Mammary epithelial cell (primary cell): ENCODE measurements around the gene GHRL.

Experiments
- EZH2 ChIP-seq: IDR thresholded peaks from 2 replicates; pipeline ENCODE4 v1.6.1; 2012; ENCODE audit warnings: low read length, inconsistent platforms, borderline replicate concordance
- TF ChIP-seq, protein P1 (sequence below), 2 donors: IDR thresholded peaks in 1 of 2; conservative IDR thresholded peaks in 1 of 2; 2 replicates each; pipeline ENCODE4 v1.5.1; 2011 to 2012; ENCODE audit warnings: inconsistent platforms in 2 of 2, low read length in 2 of 2, mild to moderate bottlenecking in 2 of 2, control low read depth in 1 of 2, low read depth in 1 of 2; ENCODE audit not compliant: insufficient read depth in 1 of 2; ENCODE audit errors: extremely low read depth in 1 of 2

DNA sequence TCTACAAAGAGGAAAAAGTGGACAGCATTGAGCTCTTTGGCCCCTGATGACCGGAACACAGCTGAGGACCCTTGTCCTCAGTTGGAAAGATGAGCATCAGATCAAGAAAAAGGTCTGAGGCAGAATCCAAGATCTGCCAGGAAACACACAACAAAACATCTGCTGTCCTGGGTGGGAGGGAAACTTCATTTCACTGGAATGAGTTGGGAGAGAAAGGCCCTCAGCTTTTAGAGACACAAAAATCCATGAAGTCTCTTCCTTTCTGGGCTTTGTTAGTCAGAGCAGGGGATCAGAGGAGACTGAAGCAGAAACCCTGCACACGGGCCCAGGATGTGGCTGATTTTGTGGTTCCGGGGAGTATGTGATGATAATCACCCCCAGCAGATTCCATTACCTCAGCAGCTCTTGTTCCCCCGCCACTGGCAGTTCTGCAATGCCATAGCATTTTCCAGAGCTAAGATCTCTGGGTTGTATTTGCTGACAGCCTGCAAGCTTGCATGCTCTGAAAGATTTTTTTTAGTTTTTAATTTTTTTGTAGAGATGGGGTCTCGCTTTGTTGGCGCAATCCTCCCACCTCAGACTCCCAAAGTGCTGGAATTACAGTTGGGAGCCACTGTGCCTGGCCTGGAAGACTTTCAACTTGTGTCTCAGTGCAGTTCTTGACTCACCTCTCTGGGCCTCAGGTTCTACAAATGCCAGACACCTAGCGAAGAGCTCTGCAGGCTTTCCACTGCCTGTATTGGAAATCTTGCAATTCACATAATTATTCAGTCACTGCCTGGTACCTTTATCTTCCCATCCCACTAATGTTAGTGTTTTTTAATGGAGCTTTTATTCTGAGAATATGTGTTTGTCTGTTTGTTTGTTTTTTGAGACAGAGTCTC lies 50.3 kb downstream of the GHRL start:
- TF ChIP-seq, protein P1, sequence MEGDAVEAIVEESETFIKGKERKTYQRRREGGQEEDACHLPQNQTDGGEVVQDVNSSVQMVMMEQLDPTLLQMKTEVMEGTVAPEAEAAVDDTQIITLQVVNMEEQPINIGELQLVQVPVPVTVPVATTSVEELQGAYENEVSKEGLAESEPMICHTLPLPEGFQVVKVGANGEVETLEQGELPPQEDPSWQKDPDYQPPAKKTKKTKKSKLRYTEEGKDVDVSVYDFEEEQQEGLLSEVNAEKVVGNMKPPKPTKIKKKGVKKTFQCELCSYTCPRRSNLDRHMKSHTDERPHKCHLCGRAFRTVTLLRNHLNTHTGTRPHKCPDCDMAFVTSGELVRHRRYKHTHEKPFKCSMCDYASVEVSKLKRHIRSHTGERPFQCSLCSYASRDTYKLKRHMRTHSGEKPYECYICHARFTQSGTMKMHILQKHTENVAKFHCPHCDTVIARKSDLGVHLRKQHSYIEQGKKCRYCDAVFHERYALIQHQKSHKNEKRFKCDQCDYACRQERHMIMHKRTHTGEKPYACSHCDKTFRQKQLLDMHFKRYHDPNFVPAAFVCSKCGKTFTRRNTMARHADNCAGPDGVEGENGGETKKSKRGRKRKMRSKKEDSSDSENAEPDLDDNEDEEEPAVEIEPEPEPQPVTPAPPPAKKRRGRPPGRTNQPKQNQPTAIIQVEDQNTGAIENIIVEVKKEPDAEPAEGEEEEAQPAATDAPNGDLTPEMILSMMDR (conservative IDR thresholded peaks at IDR 0.05 in 1 of 2, IDR thresholded peaks at IDR 0.05 in 1 of 2; ENCODE audit: extremely low read depth in 1 of 2, insufficient read depth in 1 of 2, low read depth in 1 of 2, low read length in 2 of 2): no peak
- TF ChIP-seq EZH2: no peak
